COLO668 (cell line): ENCODE results near the gene POLDIP2.

ENCODE experiments used
- DNase-seq: peaks from one replicate; lab custom pipeline; 2025; ENCODE audit not compliant: unreplicated experiment; lab: John Stamatoyannopoulos, UW

Gene POLDIP2

GRCh38 chr17:28367641-28368305 lies 10.4 kb upstream of the POLDIP2 start:
- no peak for DNase-seq

- no peak for DNase-seq
These were observed 9.3 kb upstream of the POLDIP2 start for GRCh38 chr17:28366605-28367004.

- no peak for DNase-seq
These were observed 8.2 kb upstream of the POLDIP2 start for GRCh38 chr17:28365487-28365886.

GRCh38 chr17:28364665-28365363 lies 7.5 kb upstream of the POLDIP2 start, which contains the start of gene SEBOX:
TSS of gene SEBOX (minus strand) at chr17:28365199. CDS start at chr17:28365151, 48 bp downstream.
- no peak for DNase-seq

DNA sequence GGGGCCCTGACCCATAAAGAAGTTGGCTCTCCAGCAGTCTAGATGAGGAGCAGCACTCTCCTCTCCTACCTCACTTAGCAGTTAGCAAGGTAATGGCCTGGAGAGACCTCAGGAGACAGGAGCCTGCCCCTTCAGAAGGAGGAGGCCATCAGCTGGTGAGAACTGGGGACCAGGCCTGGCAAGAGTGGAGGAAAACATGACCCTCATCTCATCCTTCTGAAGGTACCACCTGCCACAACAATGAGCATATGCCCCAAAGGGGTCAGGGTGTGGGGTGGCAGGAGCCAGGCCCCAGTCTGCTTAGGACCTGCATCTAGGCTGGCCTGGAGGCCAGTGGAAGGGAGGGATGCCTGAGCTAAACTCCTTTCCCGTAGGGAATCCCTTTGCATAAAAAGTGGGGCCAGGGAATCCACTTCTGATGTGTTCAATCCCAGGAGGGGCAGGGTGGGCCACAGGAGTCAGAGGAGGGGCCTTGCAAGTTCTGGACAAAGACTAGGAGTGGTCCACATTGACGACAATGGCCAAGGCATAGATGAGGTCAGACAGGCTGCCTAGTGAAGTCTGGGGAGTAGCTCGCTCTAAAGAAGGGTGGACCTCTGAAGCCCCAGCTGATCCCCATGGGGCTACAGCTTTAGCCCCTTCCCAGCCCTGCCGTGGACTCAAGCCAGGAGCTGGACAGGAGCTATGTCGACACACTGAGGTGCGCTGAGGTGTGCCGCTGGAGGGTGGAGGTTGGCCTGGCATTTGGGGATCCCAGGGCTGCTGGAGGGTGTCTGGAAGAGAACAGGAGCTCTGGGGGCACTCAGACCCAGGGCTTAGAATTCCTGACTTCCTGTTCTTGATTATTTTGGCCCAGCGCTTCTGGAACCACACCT lies 6.7 kb upstream of the POLDIP2 start:
- DNase-seq, result no peak

GRCh38 chr17:28363186-28363585 lies 5.9 kb upstream of the POLDIP2 start:
- DNase-seq, result no peak

DNA sequence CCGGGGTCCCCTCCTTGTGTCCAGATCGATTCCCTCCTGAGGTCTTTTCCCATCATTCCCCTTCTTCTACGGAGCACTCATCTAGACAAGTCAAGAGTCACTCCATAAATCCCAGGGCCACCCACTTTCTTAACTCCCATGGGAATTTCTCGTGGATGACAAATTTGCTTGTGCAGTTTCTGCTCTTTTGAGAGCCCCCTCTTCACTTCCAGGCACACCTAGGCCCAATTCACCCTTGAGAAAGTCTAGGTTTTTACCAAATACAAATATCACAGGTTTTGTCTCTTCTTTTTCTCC lies 522 bp upstream of the POLDIP2 start:
- no peak for DNase-seq

- no peak for DNase-seq
These were observed 7.1 kb downstream of the POLDIP2 start for GRCh38 chr17:28350271-28350670.

- DNase-seq, result no peak
These were observed 8.3 kb downstream of the POLDIP2 start for GRCh38 chr17:28348979-28349378.

DNA sequence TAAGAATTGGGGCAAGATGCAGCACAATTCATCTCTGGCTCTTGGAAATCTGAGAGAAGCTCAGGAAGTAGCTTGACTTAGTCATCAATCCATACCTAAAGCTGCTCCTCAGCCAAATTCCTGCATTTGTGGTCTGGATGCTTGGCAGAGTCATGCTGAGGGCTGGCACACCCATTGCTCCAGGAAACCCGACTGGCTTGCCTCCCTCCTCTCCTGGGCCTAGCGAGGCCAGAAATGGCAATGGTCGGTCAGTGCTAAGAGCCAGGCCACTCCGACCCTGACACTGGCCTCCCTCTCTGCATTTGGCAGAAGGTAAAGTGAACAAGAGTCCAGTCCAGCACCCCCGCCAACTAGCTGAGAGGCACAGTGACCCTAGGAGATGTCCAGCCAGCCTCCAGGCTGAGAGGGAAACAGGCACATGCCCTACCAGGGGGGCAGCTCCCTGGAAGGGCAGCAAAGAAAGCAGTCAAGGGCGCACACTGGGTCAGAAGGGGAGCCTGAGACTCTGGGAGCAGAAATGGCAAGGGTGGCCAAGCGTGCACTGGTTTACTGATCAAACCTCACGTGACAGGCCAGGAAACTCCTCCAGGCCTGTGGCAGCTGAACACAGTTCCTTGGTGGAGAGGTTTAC lies 10.0 kb downstream of the POLDIP2 start:
- DNase-seq, result no peak

GRCh38 chr17:28346746-28347246 lies 10.5 kb downstream of the POLDIP2 start:
- no peak for DNase-seq

DNA sequence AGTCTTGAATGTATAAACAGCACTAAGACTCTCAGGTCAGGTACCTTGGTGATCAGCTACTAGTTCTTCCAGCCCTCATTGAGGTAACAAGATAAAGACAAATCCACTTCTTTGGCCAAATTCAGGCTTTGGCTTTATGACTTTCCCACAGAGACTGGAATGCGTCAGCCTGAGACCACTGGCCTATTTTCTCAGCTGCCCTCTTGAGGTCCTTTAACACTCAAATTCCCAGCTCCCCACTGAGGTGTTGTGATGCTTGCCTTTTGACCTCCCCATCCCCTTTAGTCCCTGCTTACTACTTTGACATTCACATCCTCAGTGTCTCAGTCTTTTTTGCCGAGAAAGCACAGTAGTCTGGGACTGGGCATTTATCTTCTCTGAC lies 11.1 kb downstream of the POLDIP2 start:
- DNase-seq, result no peak

DNA sequence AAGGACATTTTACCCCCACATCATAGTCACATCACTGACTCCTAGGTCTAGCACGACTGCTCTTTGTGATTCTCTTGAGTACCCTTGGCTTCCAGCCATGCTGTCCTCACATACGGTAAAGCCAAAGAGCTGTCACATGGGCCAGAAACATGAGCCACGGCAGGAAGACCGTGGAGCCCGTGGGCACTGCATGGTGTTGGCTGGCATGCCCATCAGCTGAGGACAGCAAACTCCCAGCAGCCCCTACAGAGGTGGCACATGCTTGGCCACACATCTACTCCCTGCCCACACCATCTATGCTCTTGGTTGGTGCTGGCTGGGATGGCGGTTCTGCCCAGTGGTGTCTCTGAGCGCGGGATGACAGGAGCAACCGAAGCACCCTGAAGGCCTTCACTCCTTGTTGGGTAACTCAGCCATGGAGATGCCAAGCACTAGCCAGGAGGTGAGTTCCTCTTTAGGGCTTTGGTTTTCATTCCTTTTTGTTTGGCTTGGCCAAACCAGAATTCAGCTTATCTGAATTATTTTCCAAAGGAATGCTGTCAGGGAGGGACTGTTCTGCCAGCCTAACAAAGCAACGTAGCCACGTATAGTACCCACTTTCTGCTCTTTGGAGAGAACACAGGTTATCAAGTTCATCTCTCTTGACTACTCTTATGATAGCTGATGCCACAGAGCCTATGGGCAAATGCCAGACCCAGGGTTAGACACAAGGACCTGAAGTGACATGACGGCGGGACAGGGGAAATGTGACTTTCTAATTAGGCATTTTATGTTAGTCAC lies 11.7 kb downstream of the POLDIP2 start:
- DNase-seq, result no peak

DNA sequence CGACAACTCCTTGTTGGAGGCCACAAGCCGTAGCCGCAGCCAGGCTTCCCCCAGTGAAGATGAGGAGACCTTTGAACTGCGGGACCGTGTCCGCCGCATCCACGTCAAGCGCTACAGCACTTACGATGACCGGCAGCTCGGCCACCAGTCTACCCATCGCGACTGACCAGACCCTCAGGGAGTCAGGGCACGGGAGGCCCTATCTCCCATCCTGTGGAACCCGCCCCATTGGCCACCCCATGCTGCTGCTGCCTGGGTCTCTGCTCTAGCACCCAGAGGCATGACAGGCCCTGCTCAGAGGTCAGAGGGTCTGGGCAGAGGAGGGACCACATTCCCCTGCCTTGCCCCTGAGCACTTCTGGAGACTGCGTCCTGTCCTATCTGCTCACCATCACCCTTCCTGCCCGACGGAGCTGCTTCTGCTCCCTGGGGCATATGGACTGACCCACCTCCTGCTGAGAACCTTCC lies 12.9 kb downstream of the POLDIP2 start:
- no peak for DNase-seq

- DNase-seq, result no peak
These were observed 13.3 kb downstream of the POLDIP2 start for GRCh38 chr17:28344011-28344410.

DNA sequence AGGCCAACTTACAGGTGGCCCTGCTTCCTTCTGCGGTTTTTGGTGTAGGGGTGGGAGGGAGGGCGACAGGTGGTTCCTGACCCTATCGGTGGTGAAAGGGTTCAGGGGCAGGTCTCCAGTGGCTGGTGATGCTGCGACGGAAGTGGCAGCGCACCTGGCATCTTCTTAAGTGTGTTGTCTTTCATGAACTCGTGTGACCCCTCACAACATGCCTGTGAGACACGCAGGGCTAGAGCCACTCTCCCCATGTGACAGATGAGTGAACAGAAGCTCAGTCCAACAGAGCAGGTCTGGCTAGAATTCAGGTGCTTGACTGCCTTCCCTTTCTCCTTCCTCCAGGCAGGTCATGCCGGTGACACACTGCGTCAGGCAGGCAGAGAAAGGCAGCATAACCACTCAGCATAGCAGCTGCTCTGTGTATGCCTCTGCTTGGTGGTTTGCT lies 13.8 kb downstream of the POLDIP2 start:
- DNase-seq, result no peak

- no peak for DNase-seq
These were observed 15.0 kb downstream of the POLDIP2 start for GRCh38 chr17:28342313-28342712.

GRCh38 chr17:28341516-28341915 lies 15.8 kb downstream of the POLDIP2 start:
- no peak for DNase-seq

DNA sequence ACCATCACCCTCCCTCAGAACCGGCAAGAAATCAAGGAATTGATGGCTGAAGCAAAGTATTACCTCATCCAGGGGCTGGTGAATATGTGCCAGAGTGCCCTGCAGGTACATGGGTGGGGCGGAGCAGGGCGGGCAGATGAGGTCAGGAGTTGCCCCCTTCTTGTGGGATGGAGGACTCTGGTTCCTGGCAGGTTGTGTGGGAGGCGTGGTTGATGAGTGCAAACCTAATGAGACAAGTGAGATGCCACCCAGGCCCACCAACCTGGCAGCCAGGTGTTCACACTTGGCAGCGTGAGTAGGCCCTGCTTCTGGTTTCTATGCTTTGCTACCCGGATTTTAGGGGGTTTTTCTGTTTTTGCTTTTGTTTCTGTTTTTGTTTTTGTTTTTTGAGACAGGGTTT lies 17.0 kb downstream of the POLDIP2 start:
- DNase-seq, result no peak

DNA sequence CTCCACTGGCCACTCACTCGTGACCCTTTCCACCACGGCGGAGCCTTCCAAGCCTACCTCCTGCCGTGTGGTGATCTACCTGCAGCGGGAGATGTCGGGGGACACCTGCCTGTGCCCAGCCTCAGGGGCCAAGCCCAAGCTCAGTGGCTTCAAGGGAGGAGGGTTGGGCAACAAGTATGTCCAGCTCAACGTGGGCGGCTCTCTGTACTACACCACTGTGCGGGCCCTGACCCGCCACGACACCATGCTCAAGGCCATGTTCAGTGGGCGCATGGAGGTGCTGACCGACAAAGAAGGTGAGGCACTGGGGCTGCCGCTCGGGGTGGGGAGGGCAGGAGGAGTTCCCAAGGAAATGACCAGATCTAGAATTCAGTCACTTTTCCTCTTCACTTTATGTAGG lies 17.9 kb downstream of the POLDIP2 start:
- no peak for DNase-seq
